K562 (cell line): ENCODE data around the gene PACC1. TPM values are rescaled to one million over a fixed set of nuclear protein-coding genes. Genes with fewer than 3 reads are reported as not detected.

Experiments used
- ATAC-seq: fragments of 200-7000 bp; cut with Tn5 transposase; 3 replicates; pipeline ENCODE4 v1.9.1; 2020; ENCODE audit warnings: moderate library complexity
- BruUV-seq: library from RNA; stranded (reverse); fragments of 400-500 nt; replicated peaks from 2 replicates; lab custom pipeline; 2021; lab: Mats Ljungman, UMichigan
- CTCF ChIA-PET: fragments of 300-600 bp; formaldehyde crosslinking; extraction: SDS; loops from one replicate; lab custom pipeline; 2021; ENCODE audit warnings: low intra/inter-chr PET ratio; lab: Yijun Ruan, JAX
- POLR2A ChIA-PET: fragments of 300-600, 350-650 bp; sonication (Branson Sonifier 250); formaldehyde crosslinking; extraction: SDS; loops from one replicate; lab custom pipeline; 2021; ENCODE audit warnings: antibody characterized with exemption, inconsistent platforms; lab: Yijun Ruan, JAX
- DNase-seq, 4 experiments: peaks; one replicate each; pipeline versions ENCODE4 v3.0.0 to v3.0.0-alpha.2; 2011 to 2018; ENCODE audit warnings: low spot score in 3 of 4, mixed read lengths in 3 of 4; ENCODE audit errors: extremely low read depth in 1 of 4
- FAIRE-seq: peaks from 2 replicates; lab custom pipeline; 2011; peaks lifted over from hg19 to GRCh38; lab: Jason Lieb, UNC
- H2AFZ ChIP-seq: 2 replicates; pipeline ENCODE4 v1.6.0; 2011; ENCODE audit warnings: low read depth, low read length, control low read depth, inconsistent platforms
- H3K27ac ChIP-seq: fragments of 200-600 bp; 3 replicates; pipeline ENCODE4 v1.8.0; 2011; ENCODE audit warnings: low read depth, mild to moderate bottlenecking, control low read depth, inconsistent platforms, low read length, moderate library complexity, mixed read lengths; ENCODE audit errors: extremely low read depth
- H3K27me3 ChIP-seq, 2 experiments: fragments of 300-600 bp in 1 of 2; 2 replicates in 1 of 2; 3 replicates in 1 of 2; pipeline versions ENCODE4 v1.6.0 to v1.8.0; 2011; ENCODE audit warnings: inconsistent platforms in 2 of 2, low read length in 2 of 2, mild to moderate bottlenecking in 1 of 2, mixed read lengths in 1 of 2, moderate library complexity in 1 of 2; ENCODE audit not compliant: control insufficient read depth in 2 of 2, insufficient read depth in 2 of 2
- H3K36me3 ChIP-seq: fragments of 300-600 bp; 3 replicates; pipeline ENCODE4 v1.8.0; 2011; ENCODE audit warnings: mild to moderate bottlenecking, low read length, inconsistent platforms; ENCODE audit not compliant: control insufficient read depth, insufficient read depth
- H3K4me1 ChIP-seq, 2 experiments: fragments of 200-600 bp in 1 of 2; replicated peaks in 1 of 2; 2 replicates in 1 of 2; 3 replicates in 1 of 2; pipeline versions ENCODE4 v1.5.1 to v1.8.0; 2011; ENCODE audit warnings: inconsistent platforms in 2 of 2, low read length in 2 of 2, mild to moderate bottlenecking in 1 of 2, mixed read lengths in 1 of 2, moderate library complexity in 1 of 2; ENCODE audit not compliant: control insufficient read depth in 2 of 2, insufficient read depth in 2 of 2
- H3K4me2 ChIP-seq: 2 replicates; pipeline ENCODE4 v1.6.1; 2011; ENCODE audit warnings: low read length, control low read depth, inconsistent platforms, mixed read lengths; ENCODE audit not compliant: insufficient read depth
- H3K4me3 ChIP-seq: fragments of 200-600 bp; sonication (generic), shearing (Covaris generic); 2 replicates; pipeline ENCODE4 v1.5.1; 2016; ENCODE audit warnings: control low read depth, inconsistent platforms
- H3K79me2 ChIP-seq: fragments of 200-600 bp; 3 replicates; pipeline ENCODE4 v1.8.0; 2011; ENCODE audit warnings: low read length, inconsistent platforms; ENCODE audit not compliant: control insufficient read depth, insufficient read depth
- H3K9ac ChIP-seq, 2 experiments: 2 replicates each; pipeline versions ENCODE4 v1.6.0 to v1.6.1; 2011; ENCODE audit warnings: low read depth in 2 of 2, low read length in 2 of 2, control low read depth in 1 of 2, inconsistent platforms in 1 of 2, mild to moderate bottlenecking in 1 of 2, mixed read lengths in 1 of 2; ENCODE audit not compliant: insufficient read depth in 1 of 2
- H3K9me1 ChIP-seq: one replicate; pipeline ENCODE4 v1.6.0; 2011; ENCODE audit warnings: inconsistent platforms, mild to moderate bottlenecking, low read length, moderate library complexity; ENCODE audit not compliant: control insufficient read depth, insufficient read depth
- H3K9me3 ChIP-seq: replicated peaks from 2 replicates; pipeline ENCODE4 v1.5.1; 2011; ENCODE audit warnings: low read depth, low read length, inconsistent platforms; ENCODE audit not compliant: control insufficient read depth, insufficient read depth
- H4K20me1 ChIP-seq: replicated peaks from 2 replicates; pipeline ENCODE4 v1.6.1; 2011; ENCODE audit warnings: low read length, inconsistent platforms, mixed read lengths; ENCODE audit not compliant: control insufficient read depth, insufficient read depth
- CBFA2T3 ChIP-seq: fragments of 450-650 bp; IDR thresholded peaks from 2 replicates; pipeline ENCODE4 v1.6.1; 2017
- ERF ChIP-seq: fragments of 450-650 bp; formaldehyde crosslinking; IDR thresholded peaks from 2 replicates; pipeline ENCODE4 v1.4.0; 2020; ENCODE audit warnings: mild to moderate bottlenecking, mixed read lengths
- ETV6 ChIP-seq, 3 experiments: fragments of 150-350 bp in 1 of 3; sonication (generic) in 1 of 3; formaldehyde crosslinking in 1 of 3; IDR thresholded peaks; 2 replicates each; pipeline versions ENCODE4 v1.6.1 to v1.8.0; 2014 to 2022; ENCODE audit warnings: borderline replicate concordance in 2 of 3, low read depth in 2 of 3, antibody characterized with exemption in 1 of 3, low read length in 1 of 3, mild to moderate bottlenecking in 1 of 3, missing genetic modification reagents in 1 of 3
- HMGXB4 ChIP-seq: sonication (generic); formaldehyde crosslinking; IDR thresholded peaks from 2 replicates; pipeline ENCODE4 v1.8.1; 2023; ENCODE audit warnings: mild to moderate bottlenecking, missing genetic modification reagents
- NR2C1 ChIP-seq, 2 experiments: fragments of 450-650 bp; IDR thresholded peaks; 2 replicates each; pipeline ENCODE4 v1.6.1; 2017; ENCODE audit warnings: mild to moderate bottlenecking in 2 of 2, antibody characterized with exemption in 1 of 2, inconsistent platforms in 1 of 2, missing compliant biosample characterization in 1 of 2, missing genetic modification characterization in 1 of 2
- OTX1 ChIP-seq: fragments of 450-650 bp; formaldehyde crosslinking; IDR thresholded peaks from 2 replicates; pipeline ENCODE4 v1.4.0; 2022; ENCODE audit warnings: mild to moderate bottlenecking
- RBM25 ChIP-seq: fragments of 200-400 bp; formaldehyde crosslinking; IDR thresholded peaks from 2 replicates; pipeline ENCODE4 v1.6.1; 2018; ENCODE audit warnings: low read length, low read depth, moderate library complexity; ENCODE audit not compliant: severe bottlenecking
- U2AF2 ChIP-seq: fragments of 200-400 bp; formaldehyde crosslinking; optimal IDR thresholded peaks from 2 replicates; pipeline ENCODE3; 2017; ENCODE audit warnings: low read depth, mild to moderate bottlenecking, low read length
- XRCC5 ChIP-seq: fragments of 200-400 bp; formaldehyde crosslinking; IDR thresholded peaks from 2 replicates; pipeline ENCODE4 v1.6.1; 2017; ENCODE audit warnings: low read depth, mild to moderate bottlenecking, low read length
- ZFP36 ChIP-seq: fragments of 150-350 bp; IDR thresholded peaks from 2 replicates; pipeline ENCODE4 v1.6.1; 2018; ENCODE audit warnings: low read length, low read depth; ENCODE audit not compliant: partially characterized antibody
- WGBS: fragments of 100-300 bp; shearing (Covaris generic); methylation state at CpG from one replicate; pipeline ENCODE4 v1.1.6; 2016; ENCODE audit warnings: low coverage, mixed read lengths; ENCODE audit not compliant: insufficient coverage; ENCODE audit errors: missing lambda C conversion rate; 5-methylcytosine and 5-hydroxymethylcytosine counted together
- in situ Hi-C: fragments of 300-500 bp; cut with MboI; formaldehyde crosslinking; loops from 4 replicates; pipeline ENCODE4 v1.15.0; 2018; ENCODE audit warnings: inconsistent platforms, mixed read lengths
- intact Hi-C: fragments of 100-400 bp; cut with micrococcal nuclease; formaldehyde crosslinking; loops from 2 replicates; pipeline ENCODE4 v1.14.2; 2022
- polyA plus RNA-seq, 8 experiments: library from polyadenylated mRNA; depleted of rRNA in 4 of 8; stranded (reverse) in 5 of 8; unstranded in 3 of 8; fragments of >200 nt; fragmentation: Nextera tagmentation in 2 of 8; fragmentation: Illumina TruSeq in 1 of 8; extraction: Ambion mirVana in 2 of 8; extraction: Trizol in 1 of 8; gene quantifications; 2 replicates each; pipeline versions ENCODE4 v1.2.1 to v1.2.3, GENCODE V29; 2011 to 2014; ENCODE audit warnings: inconsistent platforms in 1 of 8, missing spikeins in 1 of 8
- total RNA-seq, 7 experiments: library from RNA; depleted of rRNA in 6 of 7; stranded (reverse); fragments of >200 nt in 6 of 7; fragmentation: Illumina TruSeq in 2 of 7; extraction: Trizol in 2 of 7; gene quantifications; 2 replicates each; pipeline versions ENCODE4 v1.2.1 to v1.2.3, GENCODE V29; 2011 to 2021; ENCODE audit warnings: low replicate concordance in 1 of 7

Gene PACC1
- total and polyA plus RNA-seq, 9 of the 15 experiments (the other 6 are each of a cell fraction or from before 2014, with no cell fraction given) = 7.1 to 19.3 (median 14.9) TPM

DNA sequence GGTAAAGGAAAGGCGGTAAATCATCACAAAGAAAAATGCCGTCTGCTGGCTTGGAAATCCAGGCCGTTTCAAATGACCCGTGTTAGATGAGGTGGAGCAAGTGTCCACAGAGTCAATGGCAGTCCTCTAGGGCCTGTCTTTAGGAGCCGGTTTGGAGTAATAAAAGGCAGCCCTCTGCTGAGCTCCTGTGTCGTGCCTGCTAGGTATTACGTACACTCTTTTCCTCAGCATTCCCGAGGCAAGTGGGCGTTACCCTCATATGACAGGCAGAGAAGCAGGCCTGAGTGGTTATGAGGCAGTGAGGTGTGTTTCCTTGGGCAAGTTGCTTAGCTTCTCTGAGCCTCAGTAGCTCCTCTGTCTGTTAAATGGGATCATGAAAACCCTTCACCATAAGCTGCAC is 25.7 kb upstream of the PACC1 start:
- H3K9ac ChIP-seq = peak overlapping the region in 1 of 2 experiments; percentile 64; a peak in 2 of 4 replicates
- peak; percentile 9; the same call in 2 of the 3 replicates for ATAC-seq
- no peak for TF ChIP-seq RBM25
- no peak for TF ChIP-seq ZFP36
- TF ChIP-seq XRCC5 = no peak
- TF ChIP-seq HMGXB4 (CRISPR knock-in tag) = no peak
- TF ChIP-seq CBFA2T3 = no peak
- TF ChIP-seq ETV6 (IDR thresholded peaks at IDR 0.05; ENCODE audit: borderline replicate concordance in 1 of 2, low read depth in 2 of 2, low read length in 1 of 2) = no peak
- no peak for TF ChIP-seq ETV6 (CRISPR knock-in tag; IDR thresholded peaks at IDR 0.05; ENCODE audit: borderline replicate concordance)
- TF ChIP-seq NR2C1 (IDR thresholded peaks at IDR 0.05) = no peak
- no peak for TF ChIP-seq NR2C1 (tag; IDR thresholded peaks at IDR 0.05)
- no peak for TF ChIP-seq ERF (CRISPR knock-in tag)
- no peak for TF ChIP-seq U2AF2
- TF ChIP-seq OTX1 (CRISPR knock-in tag) = no peak
- intact Hi-C loops = no loop called here
- H3K79me2 ChIP-seq = peaks cover 36% of the 10 kb centered on the region
- no peaks in the 10 kb centered on the region for H3K9me1 ChIP-seq
- no peak overlapping the region for H3K4me2 ChIP-seq
- CTCF ChIA-PET = no interaction called here
- POLR2A ChIA-PET = interaction anchor here (1.3 to 1.7 kb wide), 2 partner anchors 12 to 15 kb away, joined by 3 to 4 read pairs; no protein-coding TSS in a partner anchor
- FAIRE-seq = no peak
- peaks cover 19 to 22% of the 10 kb centered on the region in 2 experiments for H3K4me1 ChIP-seq
- in situ Hi-C loops = no loop called here
- H3K27ac ChIP-seq = no peak overlapping the region; the same call in 2 of the 3 replicates
- H3K36me3 ChIP-seq = peaks cover 20% of the 10 kb centered on the region; the same call in 2 of the 3 replicates
- H4K20me1 ChIP-seq = peaks cover 14% of the 10 kb centered on the region; the same call in 1 of the 2 replicates
- no peak overlapping the region for H2AFZ ChIP-seq
- H3K27me3 ChIP-seq = no peaks in the 10 kb centered on the region; a peak in 1 of 5 replicates
- H3K4me3 ChIP-seq = no peak overlapping the region
- no peaks in the 10 kb centered on the region for H3K9me3 ChIP-seq
- WGBS = 70% methylated on average over 9 of the region's 9 CpGs
- DNase-seq = no peak
- BruUV-seq = no TSS peak
